PC-3 (cell line): ENCODE measurements around the gene PAQR9.

ENCODE experiments used
- EZH2 ChIP-seq: fragments of 300-600 bp; sonication (generic); IDR thresholded peaks from one replicate; pipeline ENCODE4 v1.6.1; 2017; ENCODE audit warnings: antibody characterized with exemption, mild to moderate bottlenecking, low read length; ENCODE audit not compliant: unreplicated experiment
- EZH2phosphoT487 ChIP-seq: fragments of 300-600 bp; sonication (generic); IDR thresholded peaks from 2 replicates; pipeline ENCODE4 v1.6.1; 2018; ENCODE audit warnings: mild to moderate bottlenecking, antibody characterized with exemption, low read length, borderline replicate concordance
- TF ChIP-seq, protein P1 (sequence below): fragments of 300-600 bp; sonication (generic); conservative IDR thresholded peaks from 2 replicates; pipeline ENCODE4 v1.5.1; 2017; ENCODE audit warnings: antibody characterized with exemption, low read depth, mild to moderate bottlenecking, low read length

DNA sequence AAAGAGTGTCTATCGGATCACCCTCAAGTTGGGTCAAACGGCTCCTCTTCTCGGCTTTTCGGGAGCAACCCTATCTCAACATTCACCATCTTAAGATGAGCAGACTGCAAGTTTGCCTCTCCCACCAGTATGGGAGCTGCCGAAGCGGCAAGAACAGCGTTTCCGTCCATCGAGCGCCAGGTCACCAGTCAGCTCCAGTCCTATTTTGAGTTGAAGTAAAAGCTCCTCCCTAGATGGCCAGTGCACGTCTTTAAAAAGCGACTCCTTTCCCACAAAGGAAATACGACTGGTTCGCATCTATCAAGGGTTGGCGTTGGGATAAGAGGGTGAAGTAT is 37.5 kb upstream of the PAQR9 start:
- TF ChIP-seq, protein P1, sequence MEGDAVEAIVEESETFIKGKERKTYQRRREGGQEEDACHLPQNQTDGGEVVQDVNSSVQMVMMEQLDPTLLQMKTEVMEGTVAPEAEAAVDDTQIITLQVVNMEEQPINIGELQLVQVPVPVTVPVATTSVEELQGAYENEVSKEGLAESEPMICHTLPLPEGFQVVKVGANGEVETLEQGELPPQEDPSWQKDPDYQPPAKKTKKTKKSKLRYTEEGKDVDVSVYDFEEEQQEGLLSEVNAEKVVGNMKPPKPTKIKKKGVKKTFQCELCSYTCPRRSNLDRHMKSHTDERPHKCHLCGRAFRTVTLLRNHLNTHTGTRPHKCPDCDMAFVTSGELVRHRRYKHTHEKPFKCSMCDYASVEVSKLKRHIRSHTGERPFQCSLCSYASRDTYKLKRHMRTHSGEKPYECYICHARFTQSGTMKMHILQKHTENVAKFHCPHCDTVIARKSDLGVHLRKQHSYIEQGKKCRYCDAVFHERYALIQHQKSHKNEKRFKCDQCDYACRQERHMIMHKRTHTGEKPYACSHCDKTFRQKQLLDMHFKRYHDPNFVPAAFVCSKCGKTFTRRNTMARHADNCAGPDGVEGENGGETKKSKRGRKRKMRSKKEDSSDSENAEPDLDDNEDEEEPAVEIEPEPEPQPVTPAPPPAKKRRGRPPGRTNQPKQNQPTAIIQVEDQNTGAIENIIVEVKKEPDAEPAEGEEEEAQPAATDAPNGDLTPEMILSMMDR: no peak
- no peak for TF ChIP-seq EZH2phosphoT487
- no peak for TF ChIP-seq EZH2
